ENCODE data around the gene NPHS1.
"Not testable (repeated sequence)": the region's sequence is repeated elsewhere in the genome, so short reads cannot be mapped to it uniquely, and the experiment has no call there.

- TF ChIP-seq CTCF (IDR thresholded peaks at IDR 0.05; ENCODE audit: low read depth, low read length); POLR2A (IDR thresholded peaks at IDR 0.05; ENCODE audit: extremely low read depth, insufficient read length): not testable (repeated sequence)
These were observed 16.2 kb downstream of the NPHS1 start for GRCh38 chr19:35836096-35836495.

All from NB4 (cell line).